HG02678 (cell line): ENCODE results near the gene EVA1C.
"Not testable (repeated sequence)": the region's sequence is repeated elsewhere in the genome, so short reads cannot be mapped to it uniquely, and the experiment has no call there.

Source experiments
- ATAC-seq: cut with Tn5 transposase; IDR thresholded peaks from one replicate; pipeline ENCODE4 v1.9.1; 2021; ENCODE audit warnings: mild to moderate bottlenecking, moderate library complexity; ENCODE audit not compliant: unreplicated experiment

EVA1C gene

DNA sequence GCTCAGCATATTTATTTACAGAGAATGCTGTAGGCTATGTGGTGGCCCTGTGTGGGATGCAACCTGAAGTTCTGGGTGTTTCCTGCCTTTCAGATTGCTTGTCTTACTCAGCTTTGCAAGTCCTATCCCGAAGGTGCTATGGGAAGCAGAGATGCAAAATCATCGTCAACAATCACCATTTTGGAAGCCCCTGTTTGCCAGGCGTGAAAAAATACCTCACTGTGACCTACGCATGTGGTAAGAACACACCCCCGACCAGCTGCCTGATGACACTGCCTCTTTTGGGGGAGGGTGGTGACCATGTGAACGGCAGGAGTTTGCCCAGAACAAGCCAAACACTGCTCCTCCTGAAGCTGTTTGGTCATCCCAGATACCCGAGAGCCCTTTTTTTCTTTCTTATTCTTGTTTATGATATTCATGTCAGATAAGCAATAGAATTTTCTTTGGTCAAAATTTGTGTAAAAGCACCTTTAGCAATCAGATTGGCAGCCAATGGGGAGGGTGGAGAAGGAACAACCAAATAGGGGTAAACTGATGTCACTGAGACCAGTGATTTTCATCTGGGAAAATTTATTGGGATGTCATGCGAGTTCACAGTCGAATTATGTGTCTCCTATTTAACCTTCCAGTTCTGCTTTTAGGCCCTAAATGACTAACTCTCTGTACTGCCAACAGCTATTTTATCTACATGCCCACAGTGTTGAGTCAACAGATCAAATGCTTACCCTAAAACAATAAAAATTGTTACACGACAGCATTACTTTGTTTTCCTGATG is 82.6 kb downstream of the EVA1C start:
- ATAC-seq, result no peak

DNA sequence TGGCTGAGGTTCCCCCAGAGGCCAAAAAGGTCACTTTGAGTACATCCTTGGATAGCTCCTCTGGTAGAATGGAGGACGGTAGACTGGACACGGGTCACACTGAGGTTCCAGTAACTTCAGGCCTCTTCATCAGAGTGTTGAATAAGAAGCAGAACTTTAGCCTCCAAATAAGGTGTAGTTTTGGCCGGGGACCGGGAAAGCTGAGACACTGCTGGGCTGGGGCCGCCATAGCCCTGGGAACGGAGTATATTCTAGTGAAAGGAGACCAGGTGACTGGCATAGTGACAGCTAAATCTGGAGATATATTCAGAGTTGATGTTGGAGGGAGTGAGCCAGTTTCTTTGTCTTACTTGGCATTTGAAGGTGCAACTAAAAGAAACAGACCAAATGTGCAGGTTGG is 84.1 kb downstream of the EVA1C start:
- ATAC-seq, result no peak

DNA sequence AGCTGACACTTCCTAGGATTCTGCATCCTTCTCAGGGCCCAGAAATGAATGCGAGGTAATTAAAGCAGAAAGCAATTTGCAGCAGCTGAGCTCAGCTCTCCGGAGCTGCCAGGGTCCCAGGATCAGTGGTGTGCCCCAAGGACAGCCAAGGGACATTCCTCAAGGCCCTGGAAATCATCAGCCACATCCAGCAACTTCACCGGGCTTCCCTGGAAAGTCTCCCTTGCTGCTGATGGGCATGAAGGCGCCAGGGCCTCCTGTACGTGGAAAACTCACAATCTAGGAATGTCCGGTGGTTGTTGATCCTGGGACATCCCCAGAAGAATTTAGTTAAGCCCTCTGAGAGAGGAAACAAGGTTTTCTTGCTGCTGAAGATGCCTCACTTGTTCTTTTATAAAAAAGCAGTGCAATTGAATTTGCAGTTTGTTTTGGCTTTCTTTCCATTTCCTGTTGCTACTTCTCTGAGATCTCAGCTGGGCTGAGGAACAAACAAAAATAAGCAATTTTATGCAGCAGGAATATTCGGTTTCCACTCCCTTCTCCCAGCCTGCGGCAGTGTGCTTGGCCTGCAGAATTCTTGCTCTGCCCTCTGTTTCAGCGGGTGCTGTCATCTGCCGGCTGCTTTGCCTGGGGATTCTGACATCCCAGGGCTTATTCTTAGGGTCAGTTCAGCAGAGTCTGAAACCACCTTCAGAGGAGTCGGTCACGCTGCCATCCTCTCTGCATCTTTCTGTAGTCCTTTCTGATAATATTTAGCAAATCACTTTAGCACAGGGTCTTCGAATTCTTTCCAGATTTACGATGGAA is 86.9 kb downstream of the EVA1C start:
- no peak for ATAC-seq

DNA sequence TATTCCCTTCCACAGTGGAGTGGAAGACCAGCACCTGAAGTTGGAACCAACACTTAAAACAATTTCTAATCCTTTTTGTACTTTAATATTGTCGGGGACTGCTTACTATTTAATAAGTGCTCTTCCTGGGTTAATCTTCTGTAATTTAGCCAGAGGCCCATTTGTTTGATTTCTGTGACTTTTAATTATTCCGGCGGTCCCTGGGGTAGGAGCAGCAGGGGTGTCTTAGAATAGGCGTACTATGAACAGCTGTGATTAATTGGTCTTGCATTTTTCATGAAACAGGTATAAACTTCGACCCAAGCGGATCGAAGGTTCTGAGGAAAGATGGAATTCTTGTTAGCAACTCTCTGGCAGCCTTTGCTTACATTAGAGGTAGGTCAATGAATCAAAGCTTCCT is 91.1 kb downstream of the EVA1C start:
- ATAC-seq, result not testable (repeated sequence)

DNA sequence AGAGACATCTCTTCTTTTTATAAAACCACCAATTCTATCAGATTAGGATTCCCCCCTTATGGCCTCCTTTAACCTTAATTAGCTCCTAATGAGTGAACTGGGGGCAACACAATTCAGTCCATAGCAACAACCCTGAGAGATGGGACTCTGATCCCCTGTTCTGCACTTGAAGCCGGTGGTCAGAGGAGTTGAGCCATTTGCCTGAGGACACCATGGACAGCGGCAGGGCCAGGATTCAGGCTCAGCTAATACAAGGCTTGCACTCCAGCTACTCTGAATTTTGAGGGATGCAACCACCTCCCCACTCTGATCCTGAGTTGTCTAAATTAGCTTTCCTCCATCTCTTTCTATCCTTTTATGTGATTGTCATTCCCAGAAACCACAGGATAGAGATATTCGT is 93.3 kb downstream of the EVA1C start:
- ATAC-seq, result not testable (repeated sequence)

DNA sequence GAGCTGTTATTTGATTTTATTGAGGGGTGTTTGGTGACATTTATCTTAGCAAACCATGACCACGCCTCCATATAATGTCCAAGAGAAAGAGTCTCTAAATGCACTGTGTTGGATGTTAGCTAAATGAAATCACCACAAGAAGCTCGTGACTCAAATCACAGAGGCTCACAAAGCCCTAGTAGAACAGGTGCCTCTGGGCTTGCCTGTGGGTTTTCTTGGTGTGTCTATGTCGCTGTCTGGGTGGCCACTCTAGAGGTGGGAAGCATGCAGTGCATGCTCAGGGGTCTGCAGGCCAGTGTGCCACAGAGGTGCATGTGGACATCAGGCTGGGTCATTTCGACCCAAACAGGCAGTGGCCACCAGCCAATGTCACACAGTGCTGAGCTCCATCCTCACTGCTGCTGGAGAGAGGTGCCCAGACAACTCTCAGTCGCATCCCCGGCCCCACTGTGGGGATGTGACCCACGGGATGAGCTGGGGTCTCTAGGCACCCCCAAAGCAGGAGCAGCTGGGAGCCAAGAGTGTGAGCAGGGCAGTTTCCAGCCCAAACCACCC is 94.0 kb downstream of the EVA1C start:
- not testable (repeated sequence) for ATAC-seq

GRCh38 chr21:32507342-32507919 is 94.9 kb downstream of the EVA1C start:
- ATAC-seq, result no peak

DNA sequence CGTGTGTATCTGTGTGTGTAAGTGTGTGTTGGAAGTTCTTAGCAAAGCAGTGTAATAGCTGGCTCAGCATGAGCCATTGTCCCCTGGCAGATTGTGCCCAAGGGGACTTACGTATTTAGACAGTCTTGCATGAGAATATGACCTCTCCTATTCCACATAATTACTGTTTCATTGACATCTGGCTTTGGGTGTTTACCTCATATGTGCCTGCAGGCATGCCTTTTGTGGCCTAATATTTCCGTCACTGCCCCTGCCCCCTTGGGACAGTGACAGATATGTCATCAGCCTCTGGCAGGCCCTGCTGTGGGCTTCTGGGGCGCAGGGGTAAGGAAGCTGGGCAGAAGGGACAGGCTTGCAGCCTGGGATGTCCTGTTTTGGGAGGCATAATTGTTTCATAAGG is 95.5 kb downstream of the EVA1C start:
- ATAC-seq, result not testable (repeated sequence)

GRCh38 chr21:32508558-32508957 is 96.1 kb downstream of the EVA1C start:
- no peak for ATAC-seq

GRCh38 chr21:32508975-32509374 is 96.5 kb downstream of the EVA1C start:
- not testable (repeated sequence) for ATAC-seq

DNA sequence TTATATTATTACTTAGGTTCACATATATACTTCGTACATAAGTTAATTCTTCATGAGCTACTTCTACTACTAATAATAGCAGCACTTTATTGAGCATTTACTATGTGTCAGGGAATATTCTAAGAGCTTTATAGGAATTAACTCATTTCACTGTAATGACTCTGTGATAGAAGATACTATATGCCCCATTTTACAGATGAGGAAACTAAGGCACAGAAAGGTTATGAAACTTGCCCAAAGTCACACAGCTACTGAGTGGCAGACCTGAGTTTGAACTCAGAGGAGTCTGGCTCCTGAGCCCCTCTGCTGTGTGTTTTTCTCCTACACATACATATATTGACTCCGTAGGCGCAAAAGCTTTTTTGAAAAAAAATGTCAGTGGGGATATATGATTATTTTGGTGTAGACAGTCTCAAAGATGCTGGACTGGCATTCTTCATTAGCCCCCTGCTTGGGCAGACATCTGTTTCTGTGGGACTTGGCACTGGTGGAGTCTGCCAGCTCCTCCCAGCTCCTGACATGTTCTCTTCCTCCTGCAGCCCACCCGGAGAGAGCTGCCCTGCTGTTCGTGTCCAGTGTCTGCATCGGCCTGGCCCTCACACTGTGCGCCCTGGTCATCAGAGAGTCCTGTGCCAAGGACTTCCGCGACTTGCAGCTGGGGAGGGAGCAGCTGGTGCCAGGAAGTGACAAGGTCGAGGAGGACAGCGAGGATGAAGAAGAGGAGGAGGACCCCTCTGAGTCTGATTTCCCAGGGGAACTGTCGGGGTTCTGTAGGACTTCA is 102.0 kb downstream of the EVA1C start:
- ATAC-seq, result no peak

- ATAC-seq, result no peak
These were observed 103.4 kb downstream of the EVA1C start for GRCh38 chr21:32515874-32516273.

DNA sequence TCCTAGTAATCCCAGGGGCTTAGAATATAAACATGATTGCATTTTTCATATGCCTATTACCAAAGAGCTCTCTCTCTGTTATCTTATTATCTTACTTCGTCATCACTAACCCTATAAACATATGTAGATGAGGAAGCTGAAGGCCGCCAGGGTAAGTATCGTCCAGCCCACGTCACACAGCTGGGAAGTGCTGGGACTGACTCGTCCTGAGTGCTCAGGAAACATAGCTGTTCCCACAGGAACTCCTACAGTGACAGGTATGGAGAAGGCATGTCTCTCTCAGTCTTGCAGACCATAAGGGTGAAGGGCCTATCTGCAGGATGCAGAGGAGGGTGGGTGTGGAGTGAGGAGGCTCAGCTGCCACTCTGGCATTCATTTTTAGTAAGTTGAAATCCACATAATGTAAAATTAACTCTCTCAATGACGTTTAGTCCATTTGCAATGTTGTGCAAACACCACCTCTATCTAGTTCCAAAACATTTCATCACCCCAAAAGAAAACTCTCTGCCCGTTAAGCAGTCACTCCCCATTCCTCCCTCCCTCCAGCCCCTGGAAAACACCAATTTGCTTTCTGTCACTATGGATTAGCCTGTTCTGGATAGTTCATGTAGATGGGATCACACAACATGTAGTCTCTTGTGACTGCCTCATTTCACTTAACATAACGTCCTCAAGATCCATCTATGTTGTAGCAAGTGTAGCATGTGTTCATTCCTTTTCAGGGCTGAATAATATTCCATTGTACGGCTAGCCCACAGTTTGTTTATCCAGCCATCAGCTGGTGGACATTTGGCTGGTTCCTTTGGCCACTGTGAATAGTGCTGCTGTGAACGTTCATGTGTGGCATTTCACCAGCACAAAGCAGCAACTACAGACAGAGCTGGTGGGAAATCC is 104.5 kb downstream of the EVA1C start:
- ATAC-seq, result no peak

- no peak for ATAC-seq
These were observed 107.7 kb downstream of the EVA1C start for GRCh38 chr21:32519945-32520874.

- no peak for ATAC-seq
These were observed 108.6 kb downstream of the EVA1C start for GRCh38 chr21:32520875-32521735.

DNA sequence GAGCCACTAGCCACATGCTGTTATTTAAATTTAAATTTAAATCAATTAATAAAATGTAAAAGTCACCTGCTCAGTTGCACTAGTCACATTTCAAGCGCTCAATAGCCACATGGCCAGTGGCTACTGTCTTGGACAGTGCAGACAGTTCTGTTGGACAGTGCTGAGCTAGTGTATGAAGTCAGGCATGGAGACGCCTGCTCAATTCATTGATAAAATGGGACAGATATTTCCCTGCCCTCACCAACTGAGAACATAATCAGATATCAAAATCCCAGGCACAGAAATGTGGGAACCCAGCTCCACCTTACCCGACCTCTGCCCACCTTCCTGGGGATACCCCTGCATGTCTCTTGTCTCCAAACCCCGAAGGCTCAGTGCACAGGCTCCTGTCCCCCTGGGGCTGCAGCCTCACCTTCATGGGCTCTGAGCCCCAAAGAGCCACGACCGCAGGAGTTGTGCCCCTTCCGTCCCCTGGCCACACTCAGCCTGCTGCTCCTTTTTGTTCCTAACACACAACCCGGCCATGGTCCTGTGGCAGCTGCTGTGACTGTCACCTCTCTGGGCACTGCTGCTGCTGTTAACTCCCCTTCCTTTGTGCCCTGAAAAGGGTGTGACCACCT is 109.3 kb downstream of the EVA1C start:
- ATAC-seq, result no peak

DNA sequence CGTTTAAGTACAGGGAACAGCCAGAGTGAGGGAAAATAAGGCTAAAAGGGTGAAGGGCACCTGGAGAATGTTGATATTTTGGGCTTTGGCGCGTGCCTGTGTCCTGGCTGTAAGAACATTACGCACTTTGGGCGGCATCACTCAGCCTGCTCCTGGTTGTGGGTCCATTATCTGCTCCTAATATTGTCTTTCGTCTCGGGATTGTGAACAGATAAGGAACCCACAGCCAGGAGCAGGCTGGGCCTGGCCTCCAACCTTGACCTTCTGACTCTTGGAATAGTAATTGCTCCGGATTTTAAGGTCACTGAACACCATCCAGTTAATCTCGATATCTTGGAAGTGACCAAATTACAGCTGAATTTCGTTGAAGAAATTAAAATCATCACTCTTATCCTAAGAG is 111.0 kb downstream of the EVA1C start:
- no peak for ATAC-seq
